ENCODE data around the gene KCNH5. TPM values are rescaled to one million over a fixed set of nuclear protein-coding genes. Genes with fewer than 3 reads are reported as not detected.

Gene KCNH5
- polyA plus RNA-seq, 2 of the 4 experiments (the other 2 are of a cell fraction): 0.01 TPM; not detected in 1

DNA sequence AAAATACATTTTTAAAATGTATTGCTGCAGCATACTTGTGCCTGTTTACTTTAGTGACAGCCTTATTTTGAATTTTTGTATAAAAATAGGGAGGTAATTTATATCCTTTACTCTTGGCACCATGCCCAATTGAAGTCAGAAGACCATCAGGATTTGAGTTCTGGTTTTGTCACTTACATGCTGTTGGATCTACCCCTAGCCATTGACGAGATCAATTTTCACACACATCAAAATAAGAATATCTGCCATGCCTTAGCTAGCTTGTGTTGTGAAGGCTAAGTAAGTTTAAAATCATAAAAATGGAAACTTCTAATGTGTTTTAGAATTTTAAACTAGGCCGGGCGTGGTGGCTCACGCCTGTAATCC, 381.8 kb downstream of the KCNH5 start:
- CTCF ChIA-PET: interaction anchor here (0.6 kb wide), 1 partner anchor 65 kb away, joined by 3 read pairs; no protein-coding TSS in a partner anchor
- FAIRE-seq (no peak), ATAC-seq (no peak), DNase-seq (ENCODE audit: low read depth in 1 of 2, low spot score in 1 of 2) (no peak)
- TF ChIP-seq EP300 (IDR thresholded peaks at IDR 0.05) (no peak), PHF8 (IDR thresholded peaks at IDR 0.05; ENCODE audit: borderline replicate concordance, low read depth) (no peak), CHD4 (IDR thresholded peaks at IDR 0.05; ENCODE audit: borderline replicate concordance) (no peak), RARB (CRISPR knock-in tag; IDR thresholded peaks at IDR 0.05) (no peak), KDM1A (IDR thresholded peaks at IDR 0.05; ENCODE audit: low read depth) (no peak), CBX2 (IDR thresholded peaks at IDR 0.05; ENCODE audit: borderline replicate concordance, low read depth) (no peak), EHF (CRISPR knock-in tag; IDR thresholded peaks at IDR 0.05) (no peak), SMC3 (IDR thresholded peaks at IDR 0.05) (no peak), NFE2L2 (conservative IDR thresholded peaks at IDR 0.05; ENCODE audit: low read length) (no peak), MYC (IDR thresholded peaks at IDR 0.05; ENCODE audit: borderline replicate concordance, low read length) (no peak), ESRRA (IDR thresholded peaks at IDR 0.05; ENCODE audit: borderline replicate concordance, low read length) (no peak), KDM5A (IDR thresholded peaks at IDR 0.05) (no peak), POLR2AphosphoS2 (conservative IDR thresholded peaks at IDR 0.05; ENCODE audit: low read length) (no peak), HOXB13 (CRISPR knock-in tag; IDR thresholded peaks at IDR 0.05; ENCODE audit: low read depth) (no peak), JUN (IDR thresholded peaks at IDR 0.05) (no peak), HOXA7 (CRISPR knock-in tag; IDR thresholded peaks at IDR 0.05) (no peak), FOXS1 (CRISPR knock-in tag; IDR thresholded peaks at IDR 0.05) (no peak), RAD21 (conservative IDR thresholded peaks at IDR 0.05 in 1 of 2, IDR thresholded peaks at IDR 0.05 in 1 of 2) (no peak)
- TF ChIP-seq, protein P1, sequence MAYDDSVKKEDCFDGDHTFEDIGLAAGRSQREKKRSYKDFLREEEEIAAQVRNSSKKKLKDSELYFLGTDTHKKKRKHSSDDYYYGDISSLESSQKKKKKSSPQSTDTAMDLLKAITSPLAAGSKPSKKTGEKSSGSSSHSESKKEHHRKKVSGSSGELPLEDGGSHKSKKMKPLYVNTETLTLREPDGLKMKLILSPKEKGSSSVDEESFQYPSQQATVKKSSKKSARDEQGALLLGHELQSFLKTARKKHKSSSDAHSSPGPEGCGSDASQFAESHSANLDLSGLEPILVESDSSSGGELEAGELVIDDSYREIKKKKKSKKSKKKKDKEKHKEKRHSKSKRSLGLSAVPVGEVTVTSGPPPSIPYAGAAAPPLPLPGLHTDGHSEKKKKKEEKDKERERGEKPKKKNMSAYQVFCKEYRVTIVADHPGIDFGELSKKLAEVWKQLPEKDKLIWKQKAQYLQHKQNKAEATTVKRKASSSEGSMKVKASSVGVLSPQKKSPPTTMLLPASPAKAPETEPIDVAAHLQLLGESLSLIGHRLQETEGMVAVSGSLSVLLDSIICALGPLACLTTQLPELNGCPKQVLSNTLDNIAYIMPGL (CRISPR knock-in tag; IDR thresholded peaks at IDR 0.05; ENCODE audit: borderline replicate concordance): no peak
- TF ChIP-seq, protein P2, sequence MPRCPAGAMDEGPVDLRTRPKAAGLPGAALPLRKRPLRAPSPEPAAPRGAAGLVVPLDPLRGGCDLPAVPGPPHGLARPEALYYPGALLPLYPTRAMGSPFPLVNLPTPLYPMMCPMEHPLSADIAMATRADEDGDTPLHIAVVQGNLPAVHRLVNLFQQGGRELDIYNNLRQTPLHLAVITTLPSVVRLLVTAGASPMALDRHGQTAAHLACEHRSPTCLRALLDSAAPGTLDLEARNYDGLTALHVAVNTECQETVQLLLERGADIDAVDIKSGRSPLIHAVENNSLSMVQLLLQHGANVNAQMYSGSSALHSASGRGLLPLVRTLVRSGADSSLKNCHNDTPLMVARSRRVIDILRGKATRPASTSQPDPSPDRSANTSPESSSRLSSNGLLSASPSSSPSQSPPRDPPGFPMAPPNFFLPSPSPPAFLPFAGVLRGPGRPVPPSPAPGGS (IDR thresholded peaks at IDR 0.05): no peak
- H3K4me3 ChIP-seq: no peak overlapping the region
- no peak overlapping the region for H3K27ac ChIP-seq
- H3K9me3 ChIP-seq: no peaks in the 10 kb centered on the region
- POLR2A ChIA-PET: no interaction called here
- no peak overlapping the region for H3K4me2 ChIP-seq
- H3K4me1 ChIP-seq: no peaks in the 10 kb centered on the region
- WGBS (ENCODE audit: missing lambda C conversion rate): 82% methylated on average over 4 of the region's 4 CpGs

DNA sequence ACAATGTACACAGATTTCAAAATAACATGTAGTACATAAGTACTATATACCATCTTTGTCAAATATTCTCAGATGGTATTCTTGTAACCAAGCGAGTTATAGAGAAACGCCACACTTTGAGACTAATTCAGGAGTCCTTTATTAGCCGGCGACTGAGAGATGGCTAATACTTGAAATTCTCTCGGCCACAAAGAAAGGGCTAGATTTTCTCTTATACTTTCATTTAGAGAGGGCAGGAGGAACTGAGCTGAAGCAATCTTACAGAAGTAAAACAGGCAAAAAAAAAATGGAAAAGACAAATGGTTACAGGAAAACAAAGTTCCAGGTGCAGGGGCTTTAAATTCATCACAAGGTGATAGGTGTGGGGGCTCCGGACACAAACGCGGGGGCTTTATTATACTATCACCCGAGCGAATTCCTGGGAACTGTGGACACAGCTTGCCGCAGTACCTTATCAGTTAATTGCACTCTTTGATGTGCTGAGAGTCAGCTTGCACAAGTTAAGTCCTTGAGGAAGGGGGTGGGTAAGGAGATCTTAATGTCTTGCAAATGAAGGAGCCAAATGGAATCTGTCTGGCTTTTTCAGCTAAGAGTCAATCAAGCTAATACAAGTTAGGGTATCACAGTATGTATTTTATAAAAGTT, 382.3 kb downstream of the KCNH5 start:
- Histone ChIP-seq H3K27ac (no peak overlapping the region), H3K9me3 (no peaks in the 10 kb centered on the region), H3K4me2 (no peak overlapping the region), H3K4me3 (no peak overlapping the region), H3K4me1 (no peaks in the 10 kb centered on the region)
- WGBS (ENCODE audit: missing lambda C conversion rate): 82% methylated on average over 11 of the region's 11 CpGs
- ATAC-seq (no peak), DNase-seq (ENCODE audit: low read depth in 1 of 2, low spot score in 1 of 2) (no peak), FAIRE-seq (no peak)
- POLR2A ChIA-PET: no interaction called here
- CTCF ChIA-PET: interaction anchor here (0.6 kb wide), 1 partner anchor 65 kb away, joined by 3 read pairs; no protein-coding TSS in a partner anchor
- TF ChIP-seq BHLHE40 (IDR thresholded peaks at IDR 0.05; ENCODE audit: low read depth, low read length) (no peak), CHD2 (IDR thresholded peaks at IDR 0.05; ENCODE audit: low read length, partially characterized antibody) (no peak), TP53 (CRISPR knock-in tag; IDR thresholded peaks at IDR 0.05) (no peak), HOXA7 (CRISPR knock-in tag; IDR thresholded peaks at IDR 0.05) (no peak), MAZ (IDR thresholded peaks at IDR 0.05; ENCODE audit: borderline replicate concordance, low read depth, low read length) (no peak), GATA3 (IDR thresholded peaks at IDR 0.05; ENCODE audit: borderline replicate concordance) (no peak), SREBF2 (IDR thresholded peaks at IDR 0.05) (no peak), CEBPB (IDR thresholded peaks at IDR 0.05) (no peak), JUN (IDR thresholded peaks at IDR 0.05) (no peak)
- TF ChIP-seq, protein P3, sequence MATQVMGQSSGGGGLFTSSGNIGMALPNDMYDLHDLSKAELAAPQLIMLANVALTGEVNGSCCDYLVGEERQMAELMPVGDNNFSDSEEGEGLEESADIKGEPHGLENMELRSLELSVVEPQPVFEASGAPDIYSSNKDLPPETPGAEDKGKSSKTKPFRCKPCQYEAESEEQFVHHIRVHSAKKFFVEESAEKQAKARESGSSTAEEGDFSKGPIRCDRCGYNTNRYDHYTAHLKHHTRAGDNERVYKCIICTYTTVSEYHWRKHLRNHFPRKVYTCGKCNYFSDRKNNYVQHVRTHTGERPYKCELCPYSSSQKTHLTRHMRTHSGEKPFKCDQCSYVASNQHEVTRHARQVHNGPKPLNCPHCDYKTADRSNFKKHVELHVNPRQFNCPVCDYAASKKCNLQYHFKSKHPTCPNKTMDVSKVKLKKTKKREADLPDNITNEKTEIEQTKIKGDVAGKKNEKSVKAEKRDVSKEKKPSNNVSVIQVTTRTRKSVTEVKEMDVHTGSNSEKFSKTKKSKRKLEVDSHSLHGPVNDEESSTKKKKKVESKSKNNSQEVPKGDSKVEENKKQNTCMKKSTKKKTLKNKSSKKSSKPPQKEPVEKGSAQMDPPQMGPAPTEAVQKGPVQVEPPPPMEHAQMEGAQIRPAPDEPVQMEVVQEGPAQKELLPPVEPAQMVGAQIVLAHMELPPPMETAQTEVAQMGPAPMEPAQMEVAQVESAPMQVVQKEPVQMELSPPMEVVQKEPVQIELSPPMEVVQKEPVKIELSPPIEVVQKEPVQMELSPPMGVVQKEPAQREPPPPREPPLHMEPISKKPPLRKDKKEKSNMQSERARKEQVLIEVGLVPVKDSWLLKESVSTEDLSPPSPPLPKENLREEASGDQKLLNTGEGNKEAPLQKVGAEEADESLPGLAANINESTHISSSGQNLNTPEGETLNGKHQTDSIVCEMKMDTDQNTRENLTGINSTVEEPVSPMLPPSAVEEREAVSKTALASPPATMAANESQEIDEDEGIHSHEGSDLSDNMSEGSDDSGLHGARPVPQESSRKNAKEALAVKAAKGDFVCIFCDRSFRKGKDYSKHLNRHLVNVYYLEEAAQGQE (IDR thresholded peaks at IDR 0.05): no peak
- TF ChIP-seq, protein P4, sequence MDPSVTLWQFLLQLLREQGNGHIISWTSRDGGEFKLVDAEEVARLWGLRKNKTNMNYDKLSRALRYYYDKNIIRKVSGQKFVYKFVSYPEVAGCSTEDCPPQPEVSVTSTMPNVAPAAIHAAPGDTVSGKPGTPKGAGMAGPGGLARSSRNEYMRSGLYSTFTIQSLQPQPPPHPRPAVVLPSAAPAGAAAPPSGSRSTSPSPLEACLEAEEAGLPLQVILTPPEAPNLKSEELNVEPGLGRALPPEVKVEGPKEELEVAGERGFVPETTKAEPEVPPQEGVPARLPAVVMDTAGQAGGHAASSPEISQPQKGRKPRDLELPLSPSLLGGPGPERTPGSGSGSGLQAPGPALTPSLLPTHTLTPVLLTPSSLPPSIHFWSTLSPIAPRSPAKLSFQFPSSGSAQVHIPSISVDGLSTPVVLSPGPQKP (IDR thresholded peaks at IDR 0.05; ENCODE audit: low read depth, low read length): no peak

All from A549 (cell line).